Measurements from ENCODE around the gene EOGT.

The EOGT gene

GRCh38 chr3:69048990-69049389 is 35.5 kb upstream of the EOGT start:
- TF ChIP-seq CTCF (IDR thresholded peaks at IDR 0.05) (no peak), ZFX (IDR thresholded peaks at IDR 0.05; ENCODE audit: borderline replicate concordance) (no peak)
- H3K27ac ChIP-seq: no peak overlapping the region

- no peak overlapping the region for H3K27ac ChIP-seq
- TF ChIP-seq CTCF (IDR thresholded peaks at IDR 0.05): no peak
- no peak for TF ChIP-seq ZFX (IDR thresholded peaks at IDR 0.05; ENCODE audit: borderline replicate concordance)
Measured at GRCh38 chr3:69044608-69045007, 31.1 kb upstream of the EOGT start.

GRCh38 chr3:69033470-69033869 is 20.0 kb upstream of the EOGT start:
- no peak overlapping the region for H3K27ac ChIP-seq
- TF ChIP-seq CTCF (IDR thresholded peaks at IDR 0.05) (no peak), ZFX (IDR thresholded peaks at IDR 0.05; ENCODE audit: borderline replicate concordance) (no peak)

GRCh38 chr3:69032737-69033136 is 19.3 kb upstream of the EOGT start:
- no peak overlapping the region for H3K27ac ChIP-seq
- TF ChIP-seq CTCF (IDR thresholded peaks at IDR 0.05) (no peak), ZFX (IDR thresholded peaks at IDR 0.05; ENCODE audit: borderline replicate concordance) (no peak)

DNA sequence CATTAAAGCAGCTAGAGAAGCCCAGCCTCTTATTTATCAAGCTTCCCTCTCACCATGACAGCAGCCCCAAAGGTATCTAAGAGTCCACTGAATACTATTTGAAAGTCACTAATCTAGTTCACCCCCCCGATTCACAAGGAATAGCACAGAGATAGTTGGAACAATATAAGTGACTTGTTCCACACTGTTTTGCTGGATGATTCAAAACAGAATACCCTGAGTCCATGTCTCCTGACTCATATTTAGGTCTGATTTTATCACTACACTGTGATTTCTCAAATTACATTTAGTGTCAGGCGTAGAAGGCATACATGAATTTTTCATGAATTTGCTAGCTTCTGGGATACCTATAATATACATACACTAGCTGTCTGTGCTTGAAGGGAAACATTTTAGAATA is 18.7 kb upstream of the EOGT start:
- no peak for TF ChIP-seq CTCF (IDR thresholded peaks at IDR 0.05)
- no peak for TF ChIP-seq ZFX (IDR thresholded peaks at IDR 0.05; ENCODE audit: borderline replicate concordance)
- no peak overlapping the region for H3K27ac ChIP-seq

GRCh38 chr3:69031635-69032034 is 18.2 kb upstream of the EOGT start:
- no peak for TF ChIP-seq ZFX (IDR thresholded peaks at IDR 0.05; ENCODE audit: borderline replicate concordance)
- no peak for TF ChIP-seq CTCF (IDR thresholded peaks at IDR 0.05)
- H3K27ac ChIP-seq: no peak overlapping the region

DNA sequence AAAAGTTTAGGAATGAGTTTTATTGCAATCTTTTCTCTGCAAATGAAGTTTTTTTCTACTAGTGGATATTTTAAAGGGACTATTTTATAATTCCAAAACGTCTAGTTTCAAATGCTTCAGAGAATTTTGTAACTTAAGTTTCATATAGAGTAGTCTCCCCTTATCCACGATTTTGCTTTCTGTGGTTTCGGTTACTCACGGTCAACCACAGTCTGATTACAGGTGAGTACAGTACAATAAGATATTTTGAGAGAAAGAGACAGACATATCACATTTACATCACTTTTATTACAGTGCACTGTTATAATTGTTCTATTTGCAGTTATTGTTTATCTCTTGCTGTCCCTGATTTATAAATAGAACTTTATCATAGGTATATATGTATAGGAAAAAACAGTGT is 7.4 kb upstream of the EOGT start:
- no peak overlapping the region for H3K27ac ChIP-seq
- TF ChIP-seq ZFX (IDR thresholded peaks at IDR 0.05; ENCODE audit: borderline replicate concordance) (no peak), CTCF (IDR thresholded peaks at IDR 0.05) (no peak)

All from 22Rv1 (cell line).